ENCODE results near the gene COX6B2. TPM values are rescaled to one million over a fixed set of nuclear protein-coding genes. Genes with fewer than 3 reads are reported as not detected.

The COX6B2 gene
- polyA plus RNA-seq, 4 donors: 0.07 to 0.09 TPM; not detected in 2

- FAIRE-seq: no peak
Observed at GRCh38 chr19:55358493-55358892, 4.0 kb upstream of the COX6B2 start.

DNA sequence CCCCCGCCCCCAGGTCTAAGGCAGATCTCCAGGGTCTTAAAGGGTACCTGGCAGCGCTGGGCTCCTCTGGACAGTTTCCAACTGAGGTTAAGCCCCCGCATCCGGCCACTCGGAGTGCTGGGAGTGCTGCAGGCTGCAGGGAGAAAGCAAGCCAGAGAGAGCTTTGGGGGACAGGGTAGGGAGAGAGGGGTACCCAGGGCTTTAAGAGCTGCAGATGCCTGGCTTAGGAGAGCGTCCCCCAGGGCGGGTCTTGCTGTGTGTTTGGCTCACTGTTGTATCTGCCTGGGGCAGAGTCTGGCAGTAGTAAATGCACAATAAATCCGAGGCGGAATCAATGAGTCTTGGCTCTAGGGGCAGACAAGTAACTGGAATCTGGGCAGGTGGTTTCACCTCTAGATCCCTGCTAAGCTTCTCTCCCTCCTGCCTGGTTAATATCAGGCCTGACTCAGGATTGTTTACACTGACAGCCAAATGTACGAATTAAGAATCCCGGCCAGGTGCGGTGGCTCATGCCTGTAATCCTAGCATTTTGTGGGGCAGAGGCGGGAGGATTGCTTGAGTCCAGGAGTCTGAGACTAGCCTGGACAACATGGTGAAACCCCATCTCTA lies 798 bp upstream of the COX6B2 start:
- Histone ChIP-seq H3K27me3 (ENCODE audit: control insufficient read depth in 3 of 3, insufficient read depth in 3 of 3, low read length in 3 of 3) (peaks cover 6 to 65% (median 33%) of the 10 kb centered on the region in 3 donors), H3K27ac (ENCODE audit: low read depth in 1 of 3, low read length in 2 of 3) (no peak overlapping the region), H3K36me3 (ENCODE audit: control insufficient read depth in 3 of 3, insufficient read depth in 2 of 3, low read depth in 1 of 3, low read length in 3 of 3) (no peaks in the 10 kb centered on the region), H3K4me1 (ENCODE audit: control insufficient read depth in 3 of 3, insufficient read depth in 2 of 3, low read depth in 1 of 3, low read length in 2 of 3) (peaks cover 0 to 20% (median 5%) of the 10 kb centered on the region in 3 donors), H3K9me3 (ENCODE audit: control insufficient read depth in 2 of 2, insufficient read depth in 1 of 2, low read depth in 1 of 2, low read length in 1 of 2) (no peaks in the 10 kb centered on the region), H3K4me3 (ENCODE audit: low read depth in 1 of 3, low read length in 3 of 3) (no peak overlapping the region)
- FAIRE-seq (no peak), DNase-seq (no peak)
- 18 to 27% (median 19%) methylated on average over 11 to 13 of the region's 13 CpGs for WGBS, 3 donors

More at GRCh38 chr19:55358493-55358892, 4.0 kb upstream of the COX6B2 start:
- Histone ChIP-seq H3K4me1 (ENCODE audit: control insufficient read depth in 3 of 3, insufficient read depth in 2 of 3, low read depth in 1 of 3, low read length in 2 of 3) (peaks cover 0 to 8% (median 3%) of the 10 kb centered on the region in 3 donors), H3K4me3 (ENCODE audit: low read depth in 1 of 3, low read length in 3 of 3) (no peak overlapping the region), H3K27ac (ENCODE audit: low read depth in 1 of 3, low read length in 2 of 3) (no peak overlapping the region), H3K36me3 (ENCODE audit: control insufficient read depth in 3 of 3, insufficient read depth in 2 of 3, low read depth in 1 of 3, low read length in 3 of 3) (no peaks in the 10 kb centered on the region), H3K27me3 (ENCODE audit: control insufficient read depth in 3 of 3, insufficient read depth in 3 of 3, low read length in 3 of 3) (peaks cover 3 to 44% (median 9%) of the 10 kb centered on the region in 3 donors), H3K9me3 (ENCODE audit: control insufficient read depth in 2 of 2, insufficient read depth in 1 of 2, low read depth in 1 of 2, low read length in 1 of 2) (no peaks in the 10 kb centered on the region)
- WGBS, 3 donors: 85 to 88% (median 86%) methylated on average over 16 to 19 of the region's 19 CpGs
- no peak for DNase-seq

GRCh38 chr19:55353803-55354697 lies 469 bp downstream of the COX6B2 start:
- H3K36me3 ChIP-seq (ENCODE audit: control insufficient read depth in 3 of 3, insufficient read depth in 2 of 3, low read depth in 1 of 3, low read length in 3 of 3): peaks cover 0 to 3% (median 0%) of the 10 kb centered on the region in 3 donors
- peaks cover 6 to 65% (median 33%) of the 10 kb centered on the region in 3 donors for H3K27me3 ChIP-seq (ENCODE audit: control insufficient read depth in 3 of 3, insufficient read depth in 3 of 3, low read length in 3 of 3)
- peak overlapping the region; percentile 34 to 57 (median 51) for H3K4me3 ChIP-seq (ENCODE audit: low read depth in 1 of 3, low read length in 3 of 3)
- no peaks in the 10 kb centered on the region for H3K9me3 ChIP-seq (ENCODE audit: control insufficient read depth in 2 of 2, insufficient read depth in 1 of 2, low read depth in 1 of 2, low read length in 1 of 2)
- peaks cover 0 to 20% (median 5%) of the 10 kb centered on the region in 3 donors for H3K4me1 ChIP-seq (ENCODE audit: control insufficient read depth in 3 of 3, insufficient read depth in 2 of 3, low read depth in 1 of 3, low read length in 2 of 3)
- WGBS, 3 donors: 1 to 2% (median 1%) methylated on average over 50 to 72 of the region's 72 CpGs
- no peak overlapping the region for H3K27ac ChIP-seq (ENCODE audit: low read depth in 1 of 3, low read length in 2 of 3)
- no peak for FAIRE-seq
- DNase-seq: peak; percentile 45 to 84

DNA sequence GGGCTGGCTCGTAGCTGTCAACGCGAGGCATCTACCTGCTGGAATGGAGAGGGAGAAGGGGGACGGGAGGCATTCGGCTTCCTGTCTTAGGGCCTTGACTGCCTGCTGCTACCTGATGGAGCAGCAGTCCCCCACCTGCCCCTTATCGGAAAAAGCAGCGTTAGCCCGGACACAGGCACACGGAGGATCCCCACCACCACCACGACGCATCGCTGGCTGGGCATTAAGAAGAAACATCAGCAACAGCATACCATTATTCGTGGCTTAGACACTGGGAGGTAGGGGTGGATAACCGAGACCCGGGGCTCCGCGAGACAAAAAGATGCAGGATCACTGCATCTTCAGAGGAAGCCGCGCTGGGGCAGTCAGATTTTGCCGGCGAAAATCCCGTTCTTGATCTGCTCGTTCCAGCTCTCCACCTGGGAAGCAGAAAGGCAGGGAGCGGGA lies 1.1 kb downstream of the COX6B2 start:
- FAIRE-seq (no peak), DNase-seq (no peak)
- Histone ChIP-seq H3K36me3 (ENCODE audit: control insufficient read depth in 3 of 3, insufficient read depth in 2 of 3, low read depth in 1 of 3, low read length in 3 of 3) (peaks cover 0 to 6% (median 0%) of the 10 kb centered on the region in 3 donors), H3K4me1 (ENCODE audit: control insufficient read depth in 3 of 3, insufficient read depth in 2 of 3, low read depth in 1 of 3, low read length in 2 of 3) (peaks cover 0 to 20% (median 5%) of the 10 kb centered on the region in 3 donors), H3K9me3 (ENCODE audit: control insufficient read depth in 2 of 2, insufficient read depth in 1 of 2, low read depth in 1 of 2, low read length in 1 of 2) (no peaks in the 10 kb centered on the region), H3K27me3 (ENCODE audit: control insufficient read depth in 3 of 3, insufficient read depth in 3 of 3, low read length in 3 of 3) (peaks cover 6 to 65% (median 33%) of the 10 kb centered on the region in 3 donors), H3K4me3 (ENCODE audit: low read depth in 1 of 3, low read length in 3 of 3) (peak overlapping the region; percentile 34 to 57 (median 51)), H3K27ac (ENCODE audit: low read depth in 1 of 3, low read length in 2 of 3) (no peak overlapping the region)
- 4% methylated on average over 22 to 24 of the region's 24 CpGs for WGBS, 3 donors

GRCh38 chr19:55352549-55353145 lies 1.9 kb downstream of the COX6B2 start:
- Histone ChIP-seq H3K36me3 (ENCODE audit: control insufficient read depth in 3 of 3, insufficient read depth in 2 of 3, low read depth in 1 of 3, low read length in 3 of 3) (peaks cover 0 to 12% (median 0%) of the 10 kb centered on the region in 3 donors), H3K4me1 (ENCODE audit: control insufficient read depth in 3 of 3, insufficient read depth in 2 of 3, low read depth in 1 of 3, low read length in 2 of 3) (peaks cover 0 to 20% (median 5%) of the 10 kb centered on the region in 3 donors), H3K27ac (ENCODE audit: low read depth in 1 of 3, low read length in 2 of 3) (no peak overlapping the region), H3K27me3 (ENCODE audit: control insufficient read depth in 3 of 3, insufficient read depth in 3 of 3, low read length in 3 of 3) (peaks cover 6 to 65% (median 33%) of the 10 kb centered on the region in 3 donors), H3K9me3 (ENCODE audit: control insufficient read depth in 2 of 2, insufficient read depth in 1 of 2, low read depth in 1 of 2, low read length in 1 of 2) (no peaks in the 10 kb centered on the region), H3K4me3 (ENCODE audit: low read depth in 1 of 3, low read length in 3 of 3) (no peak overlapping the region)
- 41 to 65% (median 53%) methylated on average over 25 of the region's 25 CpGs for WGBS, 3 donors
- FAIRE-seq: no peak
- DNase-seq: peak in 1 of 2 donors; percentile 43

GRCh38 chr19:55352040-55352439 lies 2.5 kb downstream of the COX6B2 start:
- DNase-seq (no peak), FAIRE-seq (no peak)
- no peak overlapping the region for H3K27ac ChIP-seq (ENCODE audit: low read depth in 1 of 3, low read length in 2 of 3)
- H3K27me3 ChIP-seq (ENCODE audit: control insufficient read depth in 3 of 3, insufficient read depth in 3 of 3, low read length in 3 of 3): peaks cover 4 to 61% (median 33%) of the 10 kb centered on the region in 3 donors
- H3K9me3 ChIP-seq (ENCODE audit: control insufficient read depth in 2 of 2, insufficient read depth in 1 of 2, low read depth in 1 of 2, low read length in 1 of 2): no peaks in the 10 kb centered on the region
- peaks cover 0 to 20% (median 5%) of the 10 kb centered on the region in 3 donors for H3K4me1 ChIP-seq (ENCODE audit: control insufficient read depth in 3 of 3, insufficient read depth in 2 of 3, low read depth in 1 of 3, low read length in 2 of 3)
- H3K4me3 ChIP-seq (ENCODE audit: low read depth in 1 of 3, low read length in 3 of 3): no peak overlapping the region
- WGBS, 3 donors: 44 to 63% (median 58%) methylated on average over 6 of the region's 6 CpGs
- peaks cover 0 to 17% (median 2%) of the 10 kb centered on the region in 3 donors for H3K36me3 ChIP-seq (ENCODE audit: control insufficient read depth in 3 of 3, insufficient read depth in 2 of 3, low read depth in 1 of 3, low read length in 3 of 3)

DNA sequence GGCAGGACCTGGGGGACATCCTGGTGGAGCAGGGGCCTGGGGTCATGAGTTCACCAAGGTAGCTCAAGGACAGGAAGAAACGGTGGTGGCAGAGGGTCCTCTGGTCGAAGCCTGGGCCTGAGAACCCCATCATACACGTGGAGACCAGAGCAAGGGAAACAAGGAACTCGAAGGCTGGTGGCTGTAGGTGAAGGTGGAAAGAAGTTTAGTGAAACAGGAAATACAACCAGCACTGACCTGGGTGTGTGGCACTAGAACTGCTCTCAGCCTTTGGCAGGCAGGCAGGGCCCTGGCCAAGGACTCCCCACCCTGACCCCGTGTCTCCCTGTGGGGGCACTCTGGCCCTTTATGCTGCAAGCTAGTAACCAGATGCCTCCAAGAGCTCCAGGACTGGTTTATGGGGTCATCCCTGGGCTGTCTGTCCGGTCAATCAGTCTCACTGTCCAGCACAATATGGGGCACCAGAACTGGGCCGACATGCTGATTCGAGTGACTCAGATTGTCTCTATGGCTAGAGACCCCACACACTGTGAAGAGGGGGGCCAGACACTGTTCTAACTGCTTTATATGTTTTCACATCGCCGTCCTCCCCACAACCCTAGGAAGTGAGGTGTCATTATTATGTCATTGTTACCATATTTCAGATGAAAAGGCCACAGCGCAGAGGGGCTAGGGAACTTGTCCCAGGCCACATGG lies 3.8 kb downstream of the COX6B2 start:
- no peak overlapping the region for H3K4me3 ChIP-seq (ENCODE audit: low read depth in 1 of 3, low read length in 3 of 3)
- no peak for FAIRE-seq
- no peak overlapping the region for H3K27ac ChIP-seq (ENCODE audit: low read depth in 1 of 3, low read length in 2 of 3)
- 55 to 67% (median 59%) methylated on average over 11 of the region's 11 CpGs for WGBS, 3 donors
- H3K27me3 ChIP-seq (ENCODE audit: control insufficient read depth in 3 of 3, insufficient read depth in 3 of 3, low read length in 3 of 3): peaks cover 4 to 48% (median 30%) of the 10 kb centered on the region in 3 donors
- H3K9me3 ChIP-seq (ENCODE audit: control insufficient read depth in 2 of 2, insufficient read depth in 1 of 2, low read depth in 1 of 2, low read length in 1 of 2): no peaks in the 10 kb centered on the region
- H3K4me1 ChIP-seq (ENCODE audit: control insufficient read depth in 3 of 3, insufficient read depth in 2 of 3, low read depth in 1 of 3, low read length in 2 of 3): peaks cover 0 to 20% (median 5%) of the 10 kb centered on the region in 3 donors
- DNase-seq: no peak
- H3K36me3 ChIP-seq (ENCODE audit: control insufficient read depth in 3 of 3, insufficient read depth in 2 of 3, low read depth in 1 of 3, low read length in 3 of 3): peaks cover 0 to 26% (median 5%) of the 10 kb centered on the region in 3 donors

Data from small intestine (tissue), 7 donors.